ENCODE data around the gene PPARGC1A.

- TF ChIP-seq TAF1 (IDR thresholded peaks at IDR 0.05; ENCODE audit: low read depth): no peak
- no peak for TF ChIP-seq RAD21 (IDR thresholded peaks at IDR 0.05; ENCODE audit: low read depth)
- no peak for TF ChIP-seq MAX (IDR thresholded peaks at IDR 0.05)
- peak; percentile 2; the same call in 1 of the 2 replicates for TF ChIP-seq EP300 (IDR thresholded peaks at IDR 0.05; ENCODE audit: borderline replicate concordance)
- no peak for TF ChIP-seq FOXM1 (IDR thresholded peaks at IDR 0.05; ENCODE audit: borderline replicate concordance, low read depth)
- no peak for TF ChIP-seq ZBTB7A (IDR thresholded peaks at IDR 0.05; ENCODE audit: low read depth)
- TF ChIP-seq TEAD4 (IDR thresholded peaks at IDR 0.05): no peak
- no peak for TF ChIP-seq CREB1 (IDR thresholded peaks at IDR 0.05; ENCODE audit: low read depth)
- TF ChIP-seq CEBPB (IDR thresholded peaks at IDR 0.05): no peak
- TF ChIP-seq TCF12 (IDR thresholded peaks at IDR 0.05; ENCODE audit: low read depth): no peak
- TF ChIP-seq NFIC (IDR thresholded peaks at IDR 0.05): no peak
- TF ChIP-seq REST (IDR thresholded peaks at IDR 0.05; ENCODE audit: low read depth): no peak
- no peak for TF ChIP-seq YY1 (IDR thresholded peaks at IDR 0.05; ENCODE audit: low read depth)
- TF ChIP-seq EGR1 (IDR thresholded peaks at IDR 0.05): no peak
These were observed 32.2 kb upstream of the PPARGC1A start for GRCh38 chr4:23922013-23922412.

All from Ishikawa (cell line).